GM21619 (cell line): ENCODE results near the gene ATP7B.
"Not testable (repeated sequence)": the region's sequence is repeated elsewhere in the genome, so short reads cannot be mapped to it uniquely, and the experiment has no call there.

Experiments
- ATAC-seq: cut with Tn5 transposase; IDR thresholded peaks from one replicate; pipeline ENCODE4 v1.9.1; 2021; ENCODE audit not compliant: unreplicated experiment

ATP7B gene

GRCh38 chr13:51924756-51925544 is 86.3 kb downstream of the ATP7B start:
- ATAC-seq = no peak

DNA sequence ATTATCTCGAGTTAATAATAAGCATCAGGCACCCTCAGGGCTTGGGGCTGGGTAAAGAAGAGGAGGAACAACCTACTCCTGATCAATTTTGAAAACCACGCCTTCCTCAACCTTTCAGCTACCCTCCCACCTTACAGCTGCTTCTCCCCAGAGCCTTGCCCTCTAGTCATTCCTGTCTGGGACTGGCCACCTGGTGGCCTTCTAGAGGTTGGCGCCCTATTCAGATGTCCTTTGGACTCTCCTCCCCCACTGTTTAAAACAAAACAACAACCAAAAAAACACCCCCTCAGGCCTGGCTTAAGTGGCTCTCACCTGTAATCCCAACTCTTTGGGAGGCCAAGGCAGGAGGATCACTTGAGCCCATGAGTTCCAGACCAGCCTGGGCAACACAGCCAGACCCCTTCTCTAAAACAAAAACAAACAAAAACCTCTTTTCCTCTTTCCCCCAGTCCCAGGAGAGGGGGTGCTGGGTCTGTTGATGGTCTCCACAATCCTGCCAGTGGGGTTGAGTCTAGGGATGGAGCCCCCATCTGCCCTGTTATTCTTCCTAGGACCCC is 87.2 kb downstream of the ATP7B start:
- ATAC-seq = no peak

DNA sequence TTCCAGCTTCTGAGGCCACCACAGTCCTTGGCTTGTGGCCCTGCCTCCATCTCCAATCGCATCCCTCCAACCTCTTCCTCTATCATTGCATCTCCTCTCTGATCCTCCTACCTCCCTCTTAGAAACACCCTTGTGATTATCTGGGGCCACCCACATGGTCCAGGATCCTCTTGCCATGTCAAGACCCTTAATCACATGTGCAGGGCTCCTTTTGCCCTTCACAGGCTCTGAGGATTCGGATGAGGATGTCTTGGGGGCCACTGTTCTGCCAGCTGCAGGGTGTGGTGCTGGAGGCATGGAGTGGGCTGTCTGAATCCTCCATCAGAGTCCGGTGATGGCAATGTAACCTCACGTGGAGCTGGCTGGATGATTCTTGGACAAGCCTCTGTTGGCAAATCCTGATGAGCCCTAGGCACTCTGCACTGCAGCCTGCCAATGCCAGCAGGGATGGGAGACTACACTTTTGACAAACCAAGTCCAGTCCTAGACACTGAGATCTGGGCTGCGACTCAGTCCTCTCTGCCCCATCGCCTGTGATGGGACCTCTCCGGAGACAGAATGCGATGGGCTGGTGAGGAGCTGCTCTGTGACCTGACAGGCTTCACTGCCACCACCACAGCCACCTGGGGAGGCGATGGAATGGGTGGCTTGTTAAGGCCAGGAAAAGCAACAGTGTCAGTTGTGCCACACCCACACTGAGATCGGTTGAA is 88.3 kb downstream of the ATP7B start:
- ATAC-seq = no peak

- no peak for ATAC-seq
Observed at GRCh38 chr13:51921790-51922740, 89.2 kb downstream of the ATP7B start.

DNA sequence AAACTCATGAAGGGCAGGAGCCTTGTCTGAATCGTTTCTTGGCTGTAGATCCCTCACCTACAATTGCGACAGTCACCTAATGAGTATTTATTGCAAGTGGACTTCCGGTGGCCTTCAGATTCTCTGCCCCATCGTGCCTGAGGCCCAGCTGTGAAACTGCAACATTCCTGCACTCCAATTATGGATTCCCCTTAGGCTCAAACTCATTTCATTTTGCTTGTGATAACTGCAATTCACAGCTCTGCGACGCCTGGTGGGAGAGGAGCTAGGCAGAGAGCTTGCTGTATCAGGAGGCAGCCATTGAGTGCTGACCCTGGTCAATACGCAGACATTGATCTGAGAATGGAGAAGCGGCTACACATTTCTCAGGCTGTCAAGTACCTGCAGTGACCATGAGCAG is 90.5 kb downstream of the ATP7B start:
- no peak for ATAC-seq

- no peak for ATAC-seq
Observed at GRCh38 chr13:51920267-51920666, 91.0 kb downstream of the ATP7B start.

DNA sequence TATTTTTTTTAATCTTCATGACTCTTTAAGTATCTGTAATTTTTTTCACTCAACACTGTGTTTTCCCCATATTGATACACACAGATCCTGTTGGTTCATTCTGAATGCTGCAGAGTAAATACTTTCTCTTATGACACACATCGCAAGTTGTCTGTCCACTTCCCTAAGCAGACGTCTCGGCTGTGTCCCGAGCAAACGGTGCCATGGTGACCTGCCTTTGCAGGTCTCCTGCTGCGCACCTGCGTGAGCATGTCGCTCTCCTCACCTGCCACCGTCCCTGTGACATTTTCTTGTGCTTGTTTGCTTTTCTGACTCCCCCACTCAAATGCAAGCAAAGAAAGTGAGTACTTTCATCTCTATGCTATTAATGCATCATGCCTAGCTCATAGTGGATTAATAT is 91.7 kb downstream of the ATP7B start:
- ATAC-seq = no peak

GRCh38 chr13:51916962-51917361 is 94.3 kb downstream of the ATP7B start:
- no peak for ATAC-seq

- ATAC-seq = no peak
Observed at GRCh38 chr13:51916051-51916818, 95.0 kb downstream of the ATP7B start.

GRCh38 chr13:51914137-51914493 is 97.1 kb downstream of the ATP7B start:
- ATAC-seq = no peak

GRCh38 chr13:51913421-51914136 is 97.7 kb downstream of the ATP7B start:
- no peak for ATAC-seq

DNA sequence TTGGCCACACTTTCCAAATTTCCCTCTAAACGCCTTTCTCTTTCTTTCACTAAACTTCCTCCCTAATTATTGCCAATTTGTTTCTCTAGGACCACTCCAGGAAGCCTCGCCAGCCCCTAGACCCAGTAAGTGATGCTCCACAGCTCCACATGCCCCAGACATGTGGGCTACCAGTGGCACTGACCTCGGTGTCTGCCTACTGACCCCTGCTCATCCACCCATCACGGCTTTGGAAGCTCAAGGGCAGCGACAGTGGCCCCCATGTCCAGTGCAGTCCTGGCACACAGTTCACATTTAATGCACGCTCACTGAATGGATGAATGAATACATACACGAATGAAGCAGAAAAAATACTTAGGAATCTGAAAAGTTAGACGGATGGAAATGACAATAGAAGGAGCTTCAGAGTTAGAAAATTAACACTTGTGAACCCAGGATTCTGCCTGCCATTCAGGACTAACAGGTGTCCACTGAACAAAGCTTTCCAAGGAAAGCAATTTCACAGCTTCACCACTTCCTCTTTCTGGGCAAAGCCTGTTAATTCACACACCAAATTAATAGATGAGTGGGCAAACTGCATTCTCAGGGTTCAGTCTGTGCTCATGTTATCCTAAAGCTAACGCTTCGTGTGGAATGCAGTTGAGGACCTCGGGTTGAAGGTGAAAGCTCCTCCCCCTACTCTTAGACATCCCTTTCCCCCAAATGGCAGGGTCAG is 98.6 kb downstream of the ATP7B start:
- no peak for ATAC-seq

- no peak for ATAC-seq
Observed at GRCh38 chr13:51912091-51912490, 99.2 kb downstream of the ATP7B start.

DNA sequence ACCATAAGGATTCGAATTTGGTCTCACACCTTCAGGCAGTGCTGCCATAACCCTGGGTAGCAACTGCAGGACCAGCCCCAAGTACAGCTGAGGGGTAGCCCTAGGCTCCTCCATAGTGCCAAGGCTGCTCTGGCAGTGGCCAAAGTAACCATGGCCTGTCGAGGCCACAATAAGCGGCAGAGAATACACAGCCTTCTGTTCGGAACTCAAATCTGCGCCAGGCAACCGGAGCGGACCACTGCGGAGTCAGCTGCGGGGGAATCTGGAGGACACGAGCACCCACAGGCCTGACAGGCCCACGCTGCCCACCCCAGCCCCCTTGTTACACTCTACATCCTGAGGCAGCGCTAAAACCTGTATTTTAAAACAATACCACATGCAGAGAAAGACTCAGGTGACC is 100.7 kb downstream of the ATP7B start:
- no peak for ATAC-seq

- not testable (repeated sequence) for ATAC-seq
Observed at GRCh38 chr13:51909265-51909664, 102.0 kb downstream of the ATP7B start.

GRCh38 chr13:51907040-51907732 is 104.1 kb downstream of the ATP7B start:
- ATAC-seq = no peak

DNA sequence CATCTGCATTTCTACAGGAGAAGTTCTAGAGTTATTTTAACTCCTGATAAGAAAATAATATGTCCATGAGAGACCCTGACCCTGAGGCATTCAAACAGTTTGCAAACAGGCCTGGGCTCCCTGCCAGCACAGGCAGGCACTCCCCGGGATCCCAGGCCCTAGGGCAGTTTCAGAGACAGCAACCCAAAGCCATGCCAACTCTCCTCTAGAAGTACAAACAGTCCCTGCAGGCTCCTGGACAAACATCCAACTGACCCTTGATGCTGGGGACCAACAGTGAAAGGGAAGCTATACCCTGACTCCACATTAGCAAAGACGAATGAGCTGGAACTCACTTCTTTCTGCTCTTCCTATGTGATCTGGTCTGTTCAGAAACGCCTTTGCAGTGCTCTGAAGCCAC is 104.7 kb downstream of the ATP7B start:
- ATAC-seq = no peak

GRCh38 chr13:51905787-51906186 is 105.5 kb downstream of the ATP7B start:
- ATAC-seq = no peak

- ATAC-seq = no peak
Observed at GRCh38 chr13:51902776-51903175, 108.5 kb downstream of the ATP7B start.
